ENCODE results near the gene CNST. TPM values are rescaled to one million over a fixed set of nuclear protein-coding genes. Genes with fewer than 3 reads are reported as not detected.

The CNST gene
- total and polyA plus RNA-seq, 9 of the 15 experiments (the other 6 are each of a cell fraction or from before 2014, with no cell fraction given), result 17.0 to 55.3 (median 30.8) TPM

GRCh38 chr1:246537441-246537840 lies 28.8 kb upstream of the CNST start:
- intact Hi-C loops (cut with micrococcal nuclease) (no loop called here), in situ Hi-C loops (cut with MboI) (no loop called here)
- BruUV-seq (replicated peaks), result no TSS peak
- H3K4me2 ChIP-seq (ENCODE audit: insufficient read depth, low read length), result no peak overlapping the region
- DNase-seq (ENCODE audit: extremely low read depth in 1 of 4, low spot score in 3 of 4) (no peak), ATAC-seq (no peak), FAIRE-seq (no peak)
- no peak overlapping the region for H3K9ac ChIP-seq (ENCODE audit: insufficient read depth in 1 of 2, low read depth in 2 of 2, low read length in 2 of 2)
- no peak overlapping the region for H3K27ac ChIP-seq (ENCODE audit: extremely low read depth, low read depth, low read length)
- H3K27me3 ChIP-seq (ENCODE audit: control insufficient read depth in 2 of 2, insufficient read depth in 2 of 2, low read length in 2 of 2), result peaks cover 3 to 8% of the 10 kb centered on the region in 2 experiments; a peak in 3 of 5 replicates
- H3K36me3 ChIP-seq (ENCODE audit: control insufficient read depth, insufficient read depth, low read length), result peaks cover 22% of the 10 kb centered on the region
- H3K9me1 ChIP-seq (ENCODE audit: control insufficient read depth, insufficient read depth, low read length), result no peaks in the 10 kb centered on the region
- ChIA-PET POLR2A (no interaction called here), CTCF (ENCODE audit: low intra/inter-chr PET ratio) (no interaction called here)
- H4K20me1 ChIP-seq (replicated peaks; ENCODE audit: control insufficient read depth, insufficient read depth, low read length), result no peaks in the 10 kb centered on the region
- H3K79me2 ChIP-seq (ENCODE audit: control insufficient read depth, insufficient read depth, low read length), result no peaks in the 10 kb centered on the region
- whole genome bisulfite sequencing (ENCODE audit: insufficient coverage, low coverage, missing lambda C conversion rate), result 67% methylated on average over 7 of the region's 7 CpGs
- H3K9me3 ChIP-seq (replicated peaks; ENCODE audit: control insufficient read depth, insufficient read depth, low read depth, low read length), result no peaks in the 10 kb centered on the region
- no peaks in the 10 kb centered on the region for H3K4me1 ChIP-seq (replicated peaks in 1 of 2; ENCODE audit: control insufficient read depth in 2 of 2, insufficient read depth in 2 of 2, low read length in 2 of 2)
- no peak overlapping the region for H2AFZ ChIP-seq (ENCODE audit: low read depth, low read length)
- H3K4me3 ChIP-seq, result no peak overlapping the region
- TF ChIP-seq NKRF (IDR thresholded peaks at IDR 0.05; ENCODE audit: borderline replicate concordance), result no peak
- TF ChIP-seq HSF4 (CRISPR knock-in tag; IDR thresholded peaks at IDR 0.05; ENCODE audit: borderline replicate concordance), result no peak
- no peak for TF ChIP-seq CUX1 (CRISPR knock-in tag; IDR thresholded peaks at IDR 0.05)
- TF ChIP-seq ZKSCAN8 (CRISPR knock-in tag; IDR thresholded peaks at IDR 0.05), result no peak
- no peak for TF ChIP-seq SIRT6 (IDR thresholded peaks at IDR 0.05; ENCODE audit: low read depth, low read length)
- no peak for TF ChIP-seq RREB1 (CRISPR knock-in tag; IDR thresholded peaks at IDR 0.05)
- no peak for TF ChIP-seq TBL1XR1 (IDR thresholded peaks at IDR 0.05; ENCODE audit: low read length in 2 of 2)

Measured in K562 (cell line).